NCI-H526 (cell line): ENCODE data around the gene GEMIN7.

ENCODE experiments used
- DNase-seq, 2 experiments: peaks; one replicate each; lab custom pipeline; 2025; lab: John Stamatoyannopoulos, UW

GEMIN7 gene

GRCh38 chr19:45090034-45090433, 11.0 kb downstream of the GEMIN7 start:
- DNase-seq: no peak

GRCh38 chr19:45090606-45091005, 11.5 kb downstream of the GEMIN7 start:
- no peak for DNase-seq

- DNase-seq: peak; percentile 97 to 99
Observed at GRCh38 chr19:45091031-45091923, 12.2 kb downstream of the GEMIN7 start.

DNA sequence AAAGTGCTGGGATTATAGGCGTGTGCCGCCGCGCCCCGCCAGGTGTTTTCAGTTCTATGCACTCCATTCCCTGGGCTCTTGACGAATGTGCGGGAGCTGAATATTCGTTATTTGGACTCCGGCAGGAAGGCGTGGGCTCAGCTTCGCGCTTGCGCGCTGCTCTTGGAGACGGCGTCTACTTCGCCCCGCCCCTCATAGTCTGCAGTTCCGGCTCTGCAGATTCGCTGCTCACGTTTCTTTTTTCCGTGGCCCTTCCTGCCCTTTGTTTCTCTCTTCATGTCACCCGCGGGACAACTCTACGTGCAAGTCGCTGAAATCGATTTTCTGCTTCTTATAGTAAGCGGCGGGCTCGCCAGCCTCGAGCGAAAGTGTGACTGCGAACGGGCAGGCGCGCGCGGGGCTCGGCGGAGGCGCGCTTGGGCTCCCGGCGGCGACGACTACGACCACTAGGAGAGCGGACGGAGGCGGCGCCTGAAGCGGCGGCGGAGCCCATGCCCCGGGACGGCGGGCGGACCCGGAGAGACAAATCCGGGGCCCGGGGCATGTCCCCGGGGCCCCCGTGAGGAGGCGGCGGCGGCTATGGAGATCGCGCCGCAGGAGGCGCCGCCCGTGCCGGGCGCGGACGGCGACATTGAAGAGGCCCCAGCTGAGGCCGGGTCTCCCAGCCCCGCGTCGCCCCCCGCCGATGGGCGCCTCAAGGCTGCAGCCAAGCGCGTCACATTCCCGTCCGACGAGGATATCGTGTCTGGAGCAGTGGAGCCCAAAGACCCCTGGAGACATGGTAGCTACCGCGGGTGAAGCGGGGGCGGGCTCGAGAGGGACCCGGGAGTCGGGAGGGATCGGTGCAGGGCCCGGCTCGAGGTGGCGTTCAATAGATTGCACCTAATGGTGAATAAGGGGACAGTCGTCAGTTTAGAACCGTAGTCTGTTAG, 14.0 kb downstream of the GEMIN7 start, which contains the start of gene PPP1R37:
Gene PPP1R37, plus strand, starts transcription at position 433 of the 932 bp plus-strand sequence. Its CDS starts 147 bp downstream, at position 580.
- peak; percentile 96 to 98 for DNase-seq

DNA sequence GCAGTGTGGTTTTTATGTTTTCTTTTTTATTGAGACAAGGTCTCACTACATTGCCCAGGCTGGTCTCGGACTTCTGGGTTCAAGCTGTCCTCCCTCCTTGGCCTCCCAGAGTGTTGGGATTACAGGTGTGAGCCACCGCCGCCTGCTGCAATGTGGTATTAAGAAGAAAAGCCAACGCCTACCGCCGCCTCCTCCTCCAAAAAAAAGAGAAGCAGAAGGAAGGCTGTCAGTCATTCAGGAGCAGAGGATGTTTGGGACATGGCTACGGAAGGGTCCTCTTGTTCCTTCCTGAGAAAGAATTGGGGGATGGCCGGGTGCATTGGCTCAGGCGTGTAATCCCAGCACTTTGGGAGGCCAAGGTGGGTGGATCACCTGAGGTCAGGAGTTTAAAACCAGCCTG, 15.1 kb downstream of the GEMIN7 start:
- no peak for DNase-seq

DNA sequence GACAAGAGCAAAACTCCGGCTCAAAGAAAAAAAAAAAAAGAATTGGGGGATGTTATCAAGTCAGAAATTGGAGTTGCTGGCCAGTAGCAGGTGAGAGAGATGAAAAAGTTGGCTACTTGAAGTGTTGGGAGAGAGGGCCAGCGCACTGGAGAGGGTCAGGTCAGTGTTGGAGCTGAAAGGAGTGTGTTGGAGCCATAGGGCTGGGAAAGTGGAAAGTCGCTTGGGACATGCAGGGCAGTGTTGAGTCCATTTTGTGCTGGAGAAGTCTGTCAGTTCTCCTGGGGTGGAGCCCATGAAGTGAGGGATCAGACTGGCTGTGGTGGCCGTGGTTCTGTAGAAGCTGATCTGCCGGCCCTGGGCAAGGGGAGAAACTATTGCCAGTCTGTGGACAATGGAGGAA, 15.6 kb downstream of the GEMIN7 start:
- no peak for DNase-seq

DNA sequence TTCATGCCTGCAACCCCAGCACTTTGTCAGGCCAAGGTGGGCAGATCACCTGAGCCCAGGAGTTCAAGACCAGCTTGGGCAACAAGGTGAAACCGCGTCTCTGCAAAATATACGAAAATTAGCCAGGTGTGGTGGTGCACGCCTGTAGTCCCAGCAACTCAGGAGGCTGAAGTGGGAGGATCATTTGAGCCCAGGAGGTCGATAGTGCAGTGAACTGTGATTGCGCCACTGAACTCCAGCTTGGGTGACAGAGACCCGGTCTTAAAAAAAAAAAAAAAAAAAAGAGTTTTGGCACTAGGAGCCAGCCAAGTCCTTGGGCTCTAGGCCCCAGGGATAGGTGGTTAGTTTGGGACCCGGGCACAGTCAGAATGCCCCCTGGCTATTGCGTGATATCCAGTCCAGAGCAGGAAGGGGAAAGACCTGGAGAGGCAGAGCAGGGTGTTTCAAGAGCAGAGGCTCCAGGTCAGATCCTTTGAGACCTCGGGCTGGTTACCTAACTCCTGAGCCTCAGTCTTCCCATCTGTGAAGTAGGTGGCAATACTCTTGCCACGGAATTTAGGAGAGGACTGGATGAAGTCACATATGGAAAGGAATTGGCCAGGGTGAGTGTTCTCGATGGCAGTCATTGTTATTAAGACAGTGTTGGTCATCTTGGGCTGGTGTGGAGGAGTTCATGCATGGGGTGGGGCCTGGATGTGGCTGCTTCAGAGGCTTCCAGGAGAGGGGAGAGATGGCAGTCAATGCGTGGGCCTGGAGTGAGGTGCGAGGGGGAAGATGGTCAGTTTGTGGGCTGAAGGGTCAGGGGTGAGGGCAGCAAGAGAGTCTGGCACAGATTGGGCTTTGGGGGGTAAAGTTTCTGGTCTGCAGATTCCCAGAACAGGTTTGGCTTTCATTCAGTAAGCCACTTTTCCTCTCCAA, 16.7 kb downstream of the GEMIN7 start:
- no peak for DNase-seq

DNA sequence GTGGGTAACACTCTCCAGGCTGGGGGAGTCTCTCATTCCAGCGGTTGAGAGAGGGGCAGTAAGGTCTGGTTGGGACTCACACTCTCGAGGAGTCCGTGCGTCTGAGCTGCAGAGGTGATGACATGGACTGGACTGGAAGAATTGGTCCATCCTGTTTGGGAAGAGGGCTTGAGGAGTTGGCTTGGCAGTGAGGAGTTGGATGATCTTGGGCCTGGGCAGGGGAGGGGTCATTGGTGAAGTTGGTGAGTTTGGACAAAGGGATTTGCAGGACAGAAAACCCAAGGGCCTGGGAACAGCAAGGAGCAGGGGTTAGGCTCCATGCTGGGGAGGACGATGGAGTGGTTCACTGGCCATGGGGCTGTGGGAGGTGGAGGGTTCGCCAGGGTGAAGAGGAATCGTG, 17.6 kb downstream of the GEMIN7 start:
- DNase-seq: no peak

DNA sequence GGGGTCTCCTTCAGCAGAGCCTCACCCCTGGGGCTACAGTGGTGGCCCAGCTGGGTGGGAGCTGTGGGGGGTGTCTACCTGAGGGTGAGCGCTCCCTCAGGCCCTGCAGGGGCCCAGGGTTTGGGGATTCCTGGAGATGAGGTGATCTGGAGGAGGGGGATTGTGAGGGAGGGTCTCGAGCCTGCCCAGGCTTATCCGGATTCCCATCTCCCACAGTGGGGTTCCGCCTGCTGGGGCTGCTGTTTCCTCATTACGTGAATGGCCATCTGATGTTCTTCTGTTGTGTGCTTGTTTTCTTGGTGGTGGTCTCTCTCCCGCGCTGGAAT, 18.4 kb downstream of the GEMIN7 start:
- no peak for DNase-seq

GRCh38 chr19:45097776-45098520, 18.9 kb downstream of the GEMIN7 start:
- DNase-seq: no peak

- DNase-seq: no peak
Observed at GRCh38 chr19:45098521-45099466, 19.7 kb downstream of the GEMIN7 start.

DNA sequence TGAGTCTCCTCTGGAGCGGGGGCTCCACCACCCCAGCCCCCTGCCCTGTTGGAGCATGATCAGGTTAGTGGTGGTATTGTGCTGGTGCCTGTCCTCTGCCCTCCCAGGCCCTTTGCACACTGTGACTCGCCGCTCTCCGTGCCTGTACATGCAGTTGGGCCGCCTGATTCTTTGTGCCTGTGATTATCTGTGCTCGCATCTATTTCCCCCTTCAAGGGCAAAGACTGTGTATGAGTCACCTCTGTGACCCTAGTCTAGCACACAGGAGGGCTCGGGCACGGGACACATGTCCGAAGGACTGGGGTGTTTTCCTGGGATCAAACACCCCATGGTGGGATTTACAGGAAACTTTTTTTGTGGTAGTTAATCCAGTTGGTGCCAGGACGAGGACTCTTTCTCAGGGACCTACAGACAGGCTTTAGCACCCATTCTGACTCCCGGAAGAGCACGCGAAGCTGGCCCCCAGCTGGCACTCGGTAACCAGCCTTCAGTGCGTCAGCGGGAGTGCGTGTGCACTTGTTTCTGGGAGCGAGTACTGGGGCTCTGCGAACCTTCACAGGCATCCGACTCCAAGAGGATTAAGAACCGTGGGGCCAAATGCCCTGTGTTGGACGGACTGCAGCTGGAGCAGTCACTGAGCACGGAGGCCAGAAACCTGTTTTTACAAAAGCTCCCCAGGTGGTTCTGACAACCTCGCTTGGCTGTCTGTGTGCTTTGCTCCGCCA, 20.6 kb downstream of the GEMIN7 start:
- DNase-seq: no peak

GRCh38 chr19:45100201-45100600, 21.1 kb downstream of the GEMIN7 start:
- DNase-seq: no peak

- no peak for DNase-seq
Observed at GRCh38 chr19:45100846-45101252, 21.8 kb downstream of the GEMIN7 start.

DNA sequence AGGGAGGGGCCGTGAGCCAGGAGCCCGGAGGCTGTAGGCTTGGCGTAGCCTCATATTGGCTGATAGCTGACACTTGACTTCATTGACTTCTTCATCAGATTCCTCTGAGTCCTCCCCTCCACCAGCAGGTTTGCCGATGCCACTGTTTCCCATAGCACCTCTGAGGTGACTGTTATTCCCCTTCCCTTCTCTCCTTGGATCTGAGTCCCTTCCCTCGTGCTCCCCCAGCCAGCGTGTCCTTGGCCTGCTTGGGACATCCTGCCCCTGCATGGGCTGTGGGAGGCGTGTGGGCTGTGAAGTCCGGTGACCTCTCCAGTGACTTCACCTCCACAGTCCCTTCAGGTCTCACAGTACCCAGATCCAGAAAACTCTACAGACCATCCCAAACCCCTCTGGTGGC, 22.7 kb downstream of the GEMIN7 start:
- DNase-seq: no peak

- DNase-seq: no peak
Observed at GRCh38 chr19:45102481-45102880, 23.4 kb downstream of the GEMIN7 start.

GRCh38 chr19:45103156-45103507, 24.1 kb downstream of the GEMIN7 start:
- DNase-seq: peak in 1 of 2 experiments; percentile 63

DNA sequence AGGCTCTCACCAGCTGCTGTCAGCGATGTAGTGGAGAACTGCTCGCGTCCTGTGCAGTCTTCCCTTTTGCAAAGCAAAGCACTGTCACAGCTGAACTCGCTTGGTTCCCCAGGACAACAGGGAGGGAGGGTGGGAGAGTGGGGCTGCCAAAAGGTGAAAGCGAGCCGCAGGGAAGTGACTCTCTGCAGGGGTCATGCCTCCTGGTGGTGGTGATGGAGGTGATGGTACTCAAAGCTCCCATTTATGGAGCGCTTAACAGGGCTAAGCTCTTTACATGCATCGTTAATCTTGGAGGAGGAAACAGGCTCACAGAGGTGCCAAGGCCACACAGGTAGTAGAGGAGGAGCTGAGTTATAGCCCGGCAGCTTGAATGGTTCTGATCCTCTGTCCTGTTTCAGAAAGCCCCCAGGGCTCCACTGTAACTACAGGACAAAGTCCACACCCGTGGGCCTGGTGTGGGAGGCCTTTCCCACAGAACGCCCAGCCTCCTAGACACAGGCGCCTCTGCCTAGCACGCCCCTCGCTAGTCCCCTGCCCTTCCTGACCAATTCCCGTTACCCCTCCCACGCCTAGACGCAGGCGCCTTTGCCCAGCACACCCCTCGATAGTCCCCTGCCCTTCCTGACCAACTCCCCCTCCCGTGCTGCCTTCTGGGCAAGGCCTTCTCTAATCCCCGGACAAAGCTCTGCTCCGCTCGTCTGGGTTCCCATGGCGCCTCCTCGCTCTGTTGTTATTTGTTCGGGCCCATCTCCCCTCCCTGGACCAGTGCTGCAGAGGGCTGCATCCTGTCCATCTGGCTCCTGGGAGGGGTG, 24.7 kb downstream of the GEMIN7 start:
- peak; percentile 66 to 75 for DNase-seq
